K562 (cell line): ENCODE results near the gene SLC12A4. TPM values are rescaled to one million over a fixed set of nuclear protein-coding genes. Genes with fewer than 3 reads are reported as not detected.

ENCODE experiments used
- CBX1 ChIP-seq: sonication (generic); IDR thresholded peaks from 2 replicates; pipeline ENCODE4 v1.6.1; 2016; ENCODE audit warnings: antibody characterized with exemption, low read depth, mild to moderate bottlenecking
- CBX3 ChIP-seq, 2 experiments: IDR thresholded peaks; 1 replicate in 1 of 2; 2 replicates in 1 of 2; pipeline ENCODE4 v1.6.1; 2012; ENCODE audit warnings: inconsistent platforms in 2 of 2, low read length in 2 of 2, borderline replicate concordance in 1 of 2, control low read depth in 1 of 2
- GATAD2A ChIP-seq: fragments of 450-650 bp; IDR thresholded peaks from 2 replicates; pipeline ENCODE4 v1.6.1; 2017
- KDM5B ChIP-seq: fragments of 200-600 bp; sonication (generic); IDR thresholded peaks from 2 replicates; pipeline ENCODE4 v1.6.1; 2012; ENCODE audit warnings: low read depth, mild to moderate bottlenecking, moderate library complexity, low read length, control low read depth, inconsistent platforms; ENCODE audit not compliant: insufficient replicate concordance
- KLF16 ChIP-seq: IDR thresholded peaks from 2 replicates; pipeline ENCODE4 v1.6.1; 2016; ENCODE audit warnings: antibody characterized with exemption
- MTA2 ChIP-seq: fragments of 450-650 bp; IDR thresholded peaks from 2 replicates; pipeline ENCODE4 v1.6.1; 2016; ENCODE audit warnings: low read depth
- MYNN ChIP-seq, 2 experiments: sonication (generic); formaldehyde crosslinking in 1 of 2; IDR thresholded peaks; 2 replicates each; pipeline versions ENCODE4 v1.5.0 to v1.6.1; 2016 to 2020; ENCODE audit warnings: antibody characterized with exemption in 1 of 2, missing genetic modification reagents in 1 of 2
- NCOA4 ChIP-seq: fragments of 450-650 bp; IDR thresholded peaks from 2 replicates; pipeline ENCODE4 v1.6.1; 2018; ENCODE audit warnings: mild to moderate bottlenecking; ENCODE audit not compliant: partially characterized antibody
- PHF8 ChIP-seq: fragments of 200-600 bp; sonication (generic); IDR thresholded peaks from 2 replicates; pipeline ENCODE4 v1.6.1; 2012; ENCODE audit warnings: mixed run types, mild to moderate bottlenecking, inconsistent platforms, low read length, moderate library complexity, borderline replicate concordance
- PRMT5 ChIP-seq: sonication (generic); formaldehyde crosslinking; IDR thresholded peaks from 2 replicates; pipeline ENCODE4 v1.5.0; 2020; ENCODE audit warnings: missing genetic modification reagents
- SMARCC2 ChIP-seq: fragments of 450-650 bp; IDR thresholded peaks from 2 replicates; pipeline ENCODE4 v1.6.1; 2017; ENCODE audit warnings: antibody characterized with exemption, moderate library complexity, mild to moderate bottlenecking, low read depth
- TCF3 ChIP-seq: sonication (generic); formaldehyde crosslinking; IDR thresholded peaks from 2 replicates; pipeline ENCODE4 v1.4.0; 2020; ENCODE audit warnings: mild to moderate bottlenecking, missing genetic modification reagents
- TRIM24 ChIP-seq, 2 experiments: fragments of 450-650 bp; IDR thresholded peaks; 2 replicates each; pipeline ENCODE4 v1.6.1; 2016
- USF2 ChIP-seq: sonication (generic); formaldehyde crosslinking; IDR thresholded peaks from 2 replicates; pipeline ENCODE4 v1.5.0; 2020; ENCODE audit warnings: missing genetic modification reagents
- ZBTB7A ChIP-seq: IDR thresholded peaks from 2 replicates; pipeline ENCODE4 v1.6.1; 2011; ENCODE audit warnings: low read depth, mild to moderate bottlenecking, low read length, moderate library complexity, borderline replicate concordance; ENCODE audit not compliant: control insufficient read depth
- ZNF316 ChIP-seq: fragments of 450-650 bp; IDR thresholded peaks from 2 replicates; pipeline ENCODE4 v1.6.1; 2016
- ZNF589 ChIP-seq: fragments of 200-800 bp; sonication (Bioruptor generic); IDR thresholded peaks from 2 replicates; pipeline ENCODE4 v1.6.1; 2016; ENCODE audit warnings: low read depth, missing genetic modification characterization, missing compliant biosample characterization
- polyA plus RNA-seq, 8 experiments: library from polyadenylated mRNA; depleted of rRNA in 4 of 8; stranded (reverse) in 5 of 8; unstranded in 3 of 8; fragments of >200 nt; fragmentation: Nextera tagmentation in 2 of 8; fragmentation: Illumina TruSeq in 1 of 8; extraction: Ambion mirVana in 2 of 8; extraction: Trizol in 1 of 8; gene quantifications; 2 replicates each; pipeline versions ENCODE4 v1.2.1 to v1.2.3, GENCODE V29; 2011 to 2014; ENCODE audit warnings: inconsistent platforms in 1 of 8, missing spikeins in 1 of 8
- total RNA-seq, 7 experiments: library from RNA; depleted of rRNA in 6 of 7; stranded (reverse); fragments of >200 nt in 6 of 7; fragmentation: Illumina TruSeq in 2 of 7; extraction: Trizol in 2 of 7; gene quantifications; 2 replicates each; pipeline versions ENCODE4 v1.2.1 to v1.2.3, GENCODE V29; 2011 to 2021; ENCODE audit warnings: low replicate concordance in 1 of 7
- TF ChIP-seq, protein P1 (sequence below): fragments of 450-650 bp; formaldehyde crosslinking; IDR thresholded peaks from 2 replicates; pipeline ENCODE4 v1.4.0; 2022; ENCODE audit warnings: mild to moderate bottlenecking, moderate library complexity
- TF ChIP-seq, protein P2 (sequence below): sonication (generic); formaldehyde crosslinking; IDR thresholded peaks from 2 replicates; pipeline ENCODE4 v1.8.1; 2023; ENCODE audit warnings: mild to moderate bottlenecking, missing genetic modification reagents

Gene SLC12A4
- total and polyA plus RNA-seq, 9 of the 15 experiments (the other 6 are each of a cell fraction or from before 2014, with no cell fraction given), result 0.75 to 43.5 (median 15.0) TPM

DNA sequence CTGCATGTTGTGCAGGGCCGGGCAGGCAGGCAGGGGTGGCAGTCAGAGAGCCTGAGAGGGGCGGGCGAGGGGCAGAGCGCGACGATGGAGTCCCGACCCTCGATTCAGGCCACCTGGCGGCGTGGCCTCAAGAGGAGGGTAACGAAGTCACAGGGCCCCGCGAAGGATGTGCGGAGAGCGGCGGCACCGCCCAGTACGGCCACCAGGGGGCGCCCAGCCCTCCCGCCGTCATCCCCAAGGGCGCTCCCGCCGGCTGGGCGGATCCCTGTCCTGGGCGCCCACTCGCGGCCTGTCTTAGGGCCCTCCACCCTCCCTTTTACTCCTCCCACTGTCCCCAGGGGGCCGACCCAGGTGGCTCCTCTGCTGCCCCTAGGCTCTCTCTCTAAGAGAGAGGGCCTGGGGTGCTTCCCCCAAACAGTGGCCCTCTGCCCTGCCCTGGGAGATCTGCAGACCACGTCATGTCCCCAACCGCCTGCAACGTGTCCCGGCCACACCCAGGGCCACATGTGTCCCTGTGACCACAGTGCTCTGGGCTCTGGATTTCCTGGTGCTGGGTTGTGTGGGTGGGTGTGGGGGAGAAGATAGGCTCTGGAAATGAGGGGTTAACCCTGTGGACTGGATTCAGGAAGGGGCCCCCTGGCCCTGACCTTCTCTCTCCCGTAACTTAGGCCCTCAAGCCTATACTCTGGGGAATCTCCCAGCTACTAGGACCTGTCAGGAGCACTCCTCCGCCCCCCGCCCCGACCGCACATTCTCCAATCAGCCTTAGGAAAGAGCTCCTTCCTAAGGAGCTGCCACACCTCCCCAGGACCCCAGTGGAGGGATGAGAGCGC lies 25.0 kb upstream of the SLC12A4 start (continued):
- TF ChIP-seq SMARCC2 (no peak), CBX3 (IDR thresholded peaks at IDR 0.05; ENCODE audit: borderline replicate concordance in 1 of 2, low read length in 2 of 2) (peak in 1 of 2 experiments; percentile 82; a peak in 1 of 3 replicates), ZNF589 (peak; percentile 82), TCF3 (CRISPR knock-in tag) (peak; percentile 43), GATAD2A (peak; percentile 85; the same call in 1 of the 2 replicates), USF2 (CRISPR knock-in tag) (no peak), KDM5B (peak; percentile 69), CBX1 (peak; percentile 21; the same call in 1 of the 2 replicates), TRIM24 (IDR thresholded peaks at IDR 0.05) (peak in 1 of 2 experiments; percentile 62; a peak in 2 of 4 replicates), PRMT5 (CRISPR knock-in tag) (no peak), PHF8 (peak; percentile 73; the same call in 1 of the 2 replicates), ZNF316 (no peak), MTA2 (no peak), KLF16 (no peak), NCOA4 (no peak), ZBTB7A (peak; percentile 63), MYNN (IDR thresholded peaks at IDR 0.05) (no peak), MYNN (CRISPR knock-in tag; IDR thresholded peaks at IDR 0.05) (no peak)
- TF ChIP-seq, protein P1, sequence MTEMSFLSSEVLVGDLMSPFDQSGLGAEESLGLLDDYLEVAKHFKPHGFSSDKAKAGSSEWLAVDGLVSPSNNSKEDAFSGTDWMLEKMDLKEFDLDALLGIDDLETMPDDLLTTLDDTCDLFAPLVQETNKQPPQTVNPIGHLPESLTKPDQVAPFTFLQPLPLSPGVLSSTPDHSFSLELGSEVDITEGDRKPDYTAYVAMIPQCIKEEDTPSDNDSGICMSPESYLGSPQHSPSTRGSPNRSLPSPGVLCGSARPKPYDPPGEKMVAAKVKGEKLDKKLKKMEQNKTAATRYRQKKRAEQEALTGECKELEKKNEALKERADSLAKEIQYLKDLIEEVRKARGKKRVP, result no peak
- TF ChIP-seq, protein P2, sequence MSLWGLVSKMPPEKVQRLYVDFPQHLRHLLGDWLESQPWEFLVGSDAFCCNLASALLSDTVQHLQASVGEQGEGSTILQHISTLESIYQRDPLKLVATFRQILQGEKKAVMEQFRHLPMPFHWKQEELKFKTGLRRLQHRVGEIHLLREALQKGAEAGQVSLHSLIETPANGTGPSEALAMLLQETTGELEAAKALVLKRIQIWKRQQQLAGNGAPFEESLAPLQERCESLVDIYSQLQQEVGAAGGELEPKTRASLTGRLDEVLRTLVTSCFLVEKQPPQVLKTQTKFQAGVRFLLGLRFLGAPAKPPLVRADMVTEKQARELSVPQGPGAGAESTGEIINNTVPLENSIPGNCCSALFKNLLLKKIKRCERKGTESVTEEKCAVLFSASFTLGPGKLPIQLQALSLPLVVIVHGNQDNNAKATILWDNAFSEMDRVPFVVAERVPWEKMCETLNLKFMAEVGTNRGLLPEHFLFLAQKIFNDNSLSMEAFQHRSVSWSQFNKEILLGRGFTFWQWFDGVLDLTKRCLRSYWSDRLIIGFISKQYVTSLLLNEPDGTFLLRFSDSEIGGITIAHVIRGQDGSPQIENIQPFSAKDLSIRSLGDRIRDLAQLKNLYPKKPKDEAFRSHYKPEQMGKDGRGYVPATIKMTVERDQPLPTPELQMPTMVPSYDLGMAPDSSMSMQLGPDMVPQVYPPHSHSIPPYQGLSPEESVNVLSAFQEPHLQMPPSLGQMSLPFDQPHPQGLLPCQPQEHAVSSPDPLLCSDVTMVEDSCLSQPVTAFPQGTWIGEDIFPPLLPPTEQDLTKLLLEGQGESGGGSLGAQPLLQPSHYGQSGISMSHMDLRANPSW (CRISPR knock-in tag), result 0 out of 2 replicates have a peak, but pooled peaks have one; percentile 25
